BLaER1 (cell line): Measurements from ENCODE around the gene LRMDA.

Experiments
- H3K27ac ChIP-seq: shearing (Covaris generic); formaldehyde crosslinking; 2 replicates; pipeline ENCODE4 v1.8.1; 2022
- H3K27me3 ChIP-seq: shearing (Covaris generic); formaldehyde crosslinking; 2 replicates; pipeline ENCODE4 v1.8.1; 2022
- H3K36me3 ChIP-seq: shearing (Covaris generic); formaldehyde crosslinking; 2 replicates; pipeline ENCODE4 v1.8.1; 2022
- H3K4me1 ChIP-seq: shearing (Covaris generic); formaldehyde crosslinking; 2 replicates; pipeline ENCODE4 v1.8.1; 2022
- H3K4me2 ChIP-seq: shearing (Covaris generic); formaldehyde crosslinking; 2 replicates; pipeline ENCODE4 v1.8.1; 2022
- H3K4me3 ChIP-seq: shearing (Covaris generic); formaldehyde crosslinking; 2 replicates; pipeline ENCODE4 v1.8.1; 2022
- H3K9ac ChIP-seq: shearing (Covaris generic); formaldehyde crosslinking; 2 replicates; pipeline ENCODE4 v1.8.1; 2022
- H3K9me3 ChIP-seq: shearing (Covaris generic); formaldehyde crosslinking; 2 replicates; pipeline ENCODE4 v1.8.1; 2022
- H4K20me1 ChIP-seq: shearing (Covaris generic); formaldehyde crosslinking; 2 replicates; pipeline ENCODE4 v1.8.1; 2022
- Cebpa-rat ChIP-seq: shearing (Covaris generic); IDR thresholded peaks from 2 replicates; pipeline ENCODE4 v1.8.1; 2022

Gene LRMDA

GRCh38 chr10:76023007-76023406 is 591.6 kb downstream of the LRMDA start:
- H3K27me3 ChIP-seq, result no peaks in the 10 kb centered on the region
- no peak overlapping the region for H3K27ac ChIP-seq
- no peak overlapping the region for H3K4me2 ChIP-seq
- H3K36me3 ChIP-seq, result no peaks in the 10 kb centered on the region
- H3K4me3 ChIP-seq, result no peak overlapping the region
- no peaks in the 10 kb centered on the region for H4K20me1 ChIP-seq
- no peak overlapping the region for H3K9ac ChIP-seq
- H3K9me3 ChIP-seq, result no peaks in the 10 kb centered on the region
- H3K4me1 ChIP-seq, result no peaks in the 10 kb centered on the region
- TF ChIP-seq Cebpa-rat, result no peak

- H3K4me2 ChIP-seq, result no peak overlapping the region
- H3K9me3 ChIP-seq, result no peaks in the 10 kb centered on the region
- no peak for TF ChIP-seq Cebpa-rat
- no peaks in the 10 kb centered on the region for H3K36me3 ChIP-seq
- H3K4me3 ChIP-seq, result no peak overlapping the region
- H3K9ac ChIP-seq, result no peak overlapping the region
- H4K20me1 ChIP-seq, result no peaks in the 10 kb centered on the region
- H3K27me3 ChIP-seq, result no peaks in the 10 kb centered on the region
- H3K27ac ChIP-seq, result no peak overlapping the region
- no peaks in the 10 kb centered on the region for H3K4me1 ChIP-seq
These were observed 593.2 kb downstream of the LRMDA start for GRCh38 chr10:76024460-76025123.

GRCh38 chr10:76025124-76025477 is 593.7 kb downstream of the LRMDA start:
- no peaks in the 10 kb centered on the region for H3K4me1 ChIP-seq
- no peak overlapping the region for H3K27ac ChIP-seq
- H3K9me3 ChIP-seq, result no peaks in the 10 kb centered on the region
- no peak overlapping the region for H3K4me3 ChIP-seq
- no peak for TF ChIP-seq Cebpa-rat
- H3K27me3 ChIP-seq, result no peaks in the 10 kb centered on the region
- no peaks in the 10 kb centered on the region for H4K20me1 ChIP-seq
- H3K4me2 ChIP-seq, result no peak overlapping the region
- no peaks in the 10 kb centered on the region for H3K36me3 ChIP-seq
- H3K9ac ChIP-seq, result no peak overlapping the region

GRCh38 chr10:76026176-76026771 is 594.9 kb downstream of the LRMDA start:
- TF ChIP-seq Cebpa-rat, result no peak
- H3K27me3 ChIP-seq, result no peaks in the 10 kb centered on the region
- H3K9ac ChIP-seq, result no peak overlapping the region
- H3K4me2 ChIP-seq, result no peak overlapping the region
- no peaks in the 10 kb centered on the region for H4K20me1 ChIP-seq
- no peaks in the 10 kb centered on the region for H3K4me1 ChIP-seq
- no peak overlapping the region for H3K4me3 ChIP-seq
- H3K9me3 ChIP-seq, result no peaks in the 10 kb centered on the region
- no peaks in the 10 kb centered on the region for H3K36me3 ChIP-seq
- H3K27ac ChIP-seq, result no peak overlapping the region

GRCh38 chr10:76026905-76027304 is 595.5 kb downstream of the LRMDA start:
- Histone ChIP-seq H3K36me3 (no peaks in the 10 kb centered on the region), H4K20me1 (no peaks in the 10 kb centered on the region), H3K27ac (no peak overlapping the region), H3K9me3 (no peaks in the 10 kb centered on the region), H3K9ac (no peak overlapping the region), H3K4me2 (no peak overlapping the region), H3K27me3 (no peaks in the 10 kb centered on the region), H3K4me3 (no peak overlapping the region), H3K4me1 (no peaks in the 10 kb centered on the region)
- TF ChIP-seq Cebpa-rat, result no peak

GRCh38 chr10:76029782-76030181 is 598.4 kb downstream of the LRMDA start:
- no peaks in the 10 kb centered on the region for H3K36me3 ChIP-seq
- no peaks in the 10 kb centered on the region for H3K27me3 ChIP-seq
- H3K4me1 ChIP-seq, result no peaks in the 10 kb centered on the region
- no peaks in the 10 kb centered on the region for H3K9me3 ChIP-seq
- TF ChIP-seq Cebpa-rat, result no peak
- no peaks in the 10 kb centered on the region for H4K20me1 ChIP-seq
- no peak overlapping the region for H3K27ac ChIP-seq
- no peak overlapping the region for H3K4me3 ChIP-seq
- H3K4me2 ChIP-seq, result no peak overlapping the region
- H3K9ac ChIP-seq, result no peak overlapping the region

GRCh38 chr10:76031099-76031498 is 599.7 kb downstream of the LRMDA start:
- no peaks in the 10 kb centered on the region for H3K4me1 ChIP-seq
- no peak overlapping the region for H3K9ac ChIP-seq
- H4K20me1 ChIP-seq, result no peaks in the 10 kb centered on the region
- H3K4me3 ChIP-seq, result no peak overlapping the region
- H3K4me2 ChIP-seq, result no peak overlapping the region
- no peaks in the 10 kb centered on the region for H3K36me3 ChIP-seq
- no peak overlapping the region for H3K27ac ChIP-seq
- no peaks in the 10 kb centered on the region for H3K27me3 ChIP-seq
- no peak for TF ChIP-seq Cebpa-rat
- no peaks in the 10 kb centered on the region for H3K9me3 ChIP-seq

- H4K20me1 ChIP-seq, result no peaks in the 10 kb centered on the region
- H3K4me1 ChIP-seq, result no peaks in the 10 kb centered on the region
- H3K27ac ChIP-seq, result no peak overlapping the region
- H3K9ac ChIP-seq, result no peak overlapping the region
- no peaks in the 10 kb centered on the region for H3K36me3 ChIP-seq
- H3K9me3 ChIP-seq, result no peaks in the 10 kb centered on the region
- H3K27me3 ChIP-seq, result no peaks in the 10 kb centered on the region
- no peak overlapping the region for H3K4me2 ChIP-seq
- H3K4me3 ChIP-seq, result no peak overlapping the region
- no peak for TF ChIP-seq Cebpa-rat
These were observed 600.6 kb downstream of the LRMDA start for GRCh38 chr10:76031769-76032699.

- Histone ChIP-seq H3K9me3 (no peaks in the 10 kb centered on the region), H3K4me2 (no peak overlapping the region), H3K27me3 (no peaks in the 10 kb centered on the region), H3K4me3 (no peak overlapping the region), H3K4me1 (no peaks in the 10 kb centered on the region), H3K36me3 (no peaks in the 10 kb centered on the region), H3K27ac (no peak overlapping the region), H3K9ac (no peak overlapping the region), H4K20me1 (no peaks in the 10 kb centered on the region)
- no peak for TF ChIP-seq Cebpa-rat
These were observed 601.2 kb downstream of the LRMDA start for GRCh38 chr10:76032700-76033039.
